Middle frontal gyrus (tissue), 1 donor: ENCODE measurements around the gene LGALS4.
"Not testable (repeated sequence)": the region's sequence is repeated elsewhere in the genome, so short reads cannot be mapped to it uniquely, and the experiment has no call there.

Source experiments
- DNase-seq: peaks from one replicate; pipeline ENCODE4 v3.0.0-alpha.2; 2015; ENCODE audit warnings: low spot score; ENCODE audit errors: extremely low spot score

The LGALS4 gene

DNA sequence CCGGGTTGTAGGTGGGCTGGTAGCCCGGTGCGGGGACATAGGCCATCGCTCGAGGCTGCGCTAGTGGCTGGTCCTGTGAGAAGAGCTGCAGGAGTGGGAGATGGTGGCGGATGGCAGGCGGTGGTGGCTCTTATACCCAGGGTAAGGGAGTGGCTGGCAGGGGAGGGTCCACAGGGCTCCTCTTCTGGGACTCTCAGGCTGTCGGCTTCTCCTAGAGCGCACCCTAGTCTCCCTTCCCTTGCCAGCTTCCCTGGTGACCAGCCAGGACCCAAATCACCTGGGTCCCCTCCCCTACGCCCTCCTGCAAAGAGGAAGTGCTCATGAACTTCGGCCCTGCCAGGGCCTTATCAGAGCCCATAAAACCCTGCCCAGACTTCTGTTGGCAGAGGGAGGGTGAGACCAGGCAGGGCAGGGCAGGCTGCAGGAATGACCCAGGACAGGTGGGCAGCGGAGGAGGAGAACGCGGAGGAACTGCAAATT is at the start of gene LGALS4:
TSS of gene LGALS4 (minus strand) at position 105 of the 480 bp plus-strand sequence. CDS start at position 46, 59 bp downstream.
- DNase-seq = no peak

DNA sequence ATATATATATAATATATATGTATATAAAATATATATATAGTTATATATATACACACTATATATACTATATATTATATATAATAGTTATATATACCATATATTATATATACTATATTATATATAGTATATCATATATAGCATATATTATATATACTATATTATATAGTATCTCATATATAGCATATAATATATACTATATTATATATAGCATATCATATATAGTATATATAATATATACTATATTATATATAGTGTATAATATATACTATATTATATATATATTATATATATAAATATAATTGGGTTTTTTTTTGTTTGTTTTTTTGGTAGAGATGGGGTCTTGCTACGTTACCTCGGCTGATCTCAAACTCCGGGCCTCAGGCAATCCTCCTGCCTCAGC is 48.6 kb upstream of the LGALS4 start:
- DNase-seq = no peak

- not testable (repeated sequence) for DNase-seq
Observed at GRCh38 chr19:38859631-38860204, 47.0 kb upstream of the LGALS4 start.

GRCh38 chr19:38856813-38857212 is 44.1 kb upstream of the LGALS4 start:
- DNase-seq = no peak

- DNase-seq = not testable (repeated sequence)
Observed at GRCh38 chr19:38855751-38856150, 43.0 kb upstream of the LGALS4 start.

GRCh38 chr19:38854961-38855360 is 42.2 kb upstream of the LGALS4 start:
- DNase-seq = not testable (repeated sequence)

DNA sequence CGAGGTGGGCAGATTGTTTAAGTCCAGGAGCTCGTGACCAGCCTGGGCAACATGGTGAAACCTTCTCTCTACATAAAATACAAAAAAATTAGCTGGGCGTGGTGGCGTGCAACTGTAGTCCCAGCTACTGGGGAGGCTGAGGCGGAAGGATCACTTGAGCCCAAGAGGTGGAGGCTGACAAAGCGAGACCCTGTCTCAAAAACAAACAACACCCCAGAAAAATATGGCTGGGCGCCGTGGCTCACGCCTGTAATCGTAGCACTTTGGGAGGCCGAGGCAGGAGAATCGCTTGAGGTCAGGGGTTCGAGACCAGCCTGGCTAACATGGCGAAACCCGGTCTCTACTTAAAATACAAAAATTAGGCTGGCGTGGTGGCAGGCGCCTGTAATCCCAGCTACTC is 40.5 kb upstream of the LGALS4 start:
- no peak for DNase-seq

DNA sequence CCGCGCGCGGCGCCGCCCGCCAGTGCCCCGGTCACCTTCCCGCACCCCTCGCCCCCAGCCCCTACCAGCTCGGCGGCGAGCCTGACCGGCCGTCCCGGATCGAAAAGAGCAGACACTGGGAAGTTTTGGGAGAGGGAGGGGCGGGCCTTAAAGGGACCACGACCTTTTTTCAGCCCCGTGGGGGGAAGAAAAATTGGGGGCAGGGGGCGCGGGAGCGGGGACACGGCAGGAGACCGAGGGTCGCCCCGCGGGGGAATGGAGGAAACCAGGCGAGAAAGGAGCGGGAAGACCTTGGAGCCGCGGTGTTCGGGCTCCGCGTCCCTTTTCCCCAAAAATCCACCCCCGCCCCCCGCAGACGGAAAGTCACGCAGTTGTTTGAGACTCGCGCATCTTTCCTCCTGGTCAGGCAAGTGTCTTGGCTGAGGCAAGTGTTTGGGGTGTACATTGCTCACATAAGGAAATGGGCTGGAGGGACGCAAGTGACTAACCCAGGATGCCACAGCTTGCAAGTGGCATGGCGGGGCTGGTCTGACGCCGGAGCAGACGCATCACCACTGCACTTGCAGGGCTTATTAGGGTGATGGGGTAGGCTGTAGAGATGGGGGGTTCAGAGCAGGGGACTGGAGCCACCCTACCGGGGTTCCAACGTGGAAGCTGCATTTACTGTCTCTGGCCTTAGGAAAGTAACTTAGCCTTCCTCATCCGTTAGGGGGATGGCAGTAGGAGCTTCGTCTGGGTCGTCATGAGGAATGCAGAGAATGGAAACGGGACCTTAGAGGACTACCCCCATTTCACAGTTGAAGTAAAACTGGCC is 39.7 kb upstream of the LGALS4 start:
- no peak for DNase-seq

GRCh38 chr19:38851622-38852230 is 39.0 kb upstream of the LGALS4 start:
- DNase-seq = peak; percentile 85

DNA sequence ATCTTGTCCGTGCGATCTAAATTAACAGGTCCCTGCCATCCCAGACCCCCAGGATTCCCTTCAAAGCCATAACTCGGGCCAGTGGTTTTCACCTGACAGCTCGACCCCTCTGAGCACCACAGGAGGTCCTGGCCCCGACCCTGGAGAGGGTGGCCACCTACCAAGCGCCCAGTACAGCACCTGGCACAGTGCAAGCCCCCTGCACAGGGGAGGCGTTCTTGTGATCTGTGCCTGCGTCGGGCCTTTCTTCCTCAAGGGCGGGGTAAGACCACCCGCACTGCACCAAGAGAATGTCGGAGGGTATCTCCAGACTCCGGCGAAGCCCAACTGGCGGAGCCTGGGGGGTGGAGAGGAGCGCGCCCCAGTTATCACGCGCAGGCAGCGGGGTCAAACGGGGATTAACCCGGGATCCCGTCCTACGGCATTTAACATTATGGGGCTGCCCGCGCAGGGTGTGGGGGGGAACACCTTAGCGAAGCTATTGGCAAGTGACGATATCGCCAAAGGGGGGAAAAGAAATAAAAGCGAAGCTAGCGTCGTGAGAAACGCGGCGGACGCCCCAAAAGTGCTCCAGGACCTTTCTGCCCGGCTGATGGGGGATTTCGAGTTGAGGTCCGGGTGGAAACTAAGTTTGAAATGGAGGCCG is 38.4 kb upstream of the LGALS4 start:
- no peak for DNase-seq

DNA sequence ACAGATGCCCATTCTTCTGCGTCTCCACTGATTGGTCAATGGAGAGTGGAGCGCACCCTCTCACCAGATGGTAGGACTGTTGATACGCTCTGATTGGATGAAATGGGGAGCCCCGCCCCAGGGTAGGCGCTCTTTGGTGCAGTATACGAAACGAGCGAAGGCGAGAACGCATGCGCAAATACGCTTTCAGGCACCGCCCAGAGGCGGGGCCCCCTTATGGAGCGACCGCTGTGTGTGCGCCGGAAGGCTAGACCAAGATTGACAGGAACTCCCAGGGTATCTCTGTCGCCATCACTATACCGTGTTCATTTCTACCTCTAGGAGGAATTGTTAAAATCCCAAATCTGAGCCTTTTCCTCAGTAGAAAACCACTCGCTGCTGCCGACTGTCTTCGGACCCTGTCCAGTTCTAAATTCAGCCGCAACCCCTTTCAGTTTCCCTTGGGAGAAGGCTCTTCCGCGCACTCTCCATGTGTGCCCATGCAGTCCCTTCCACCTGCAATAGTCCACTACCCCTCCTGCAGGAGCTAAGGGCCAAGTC is 37.8 kb upstream of the LGALS4 start:
- no peak for DNase-seq

GRCh38 chr19:38849860-38850435 is 37.2 kb upstream of the LGALS4 start, which contains the start of gene HNRNPL:
Gene HNRNPL (minus strand): TSS chr19:38849986. CDS start chr19:38849966, 20 bp downstream.
- peak; percentile 100 for DNase-seq

DNA sequence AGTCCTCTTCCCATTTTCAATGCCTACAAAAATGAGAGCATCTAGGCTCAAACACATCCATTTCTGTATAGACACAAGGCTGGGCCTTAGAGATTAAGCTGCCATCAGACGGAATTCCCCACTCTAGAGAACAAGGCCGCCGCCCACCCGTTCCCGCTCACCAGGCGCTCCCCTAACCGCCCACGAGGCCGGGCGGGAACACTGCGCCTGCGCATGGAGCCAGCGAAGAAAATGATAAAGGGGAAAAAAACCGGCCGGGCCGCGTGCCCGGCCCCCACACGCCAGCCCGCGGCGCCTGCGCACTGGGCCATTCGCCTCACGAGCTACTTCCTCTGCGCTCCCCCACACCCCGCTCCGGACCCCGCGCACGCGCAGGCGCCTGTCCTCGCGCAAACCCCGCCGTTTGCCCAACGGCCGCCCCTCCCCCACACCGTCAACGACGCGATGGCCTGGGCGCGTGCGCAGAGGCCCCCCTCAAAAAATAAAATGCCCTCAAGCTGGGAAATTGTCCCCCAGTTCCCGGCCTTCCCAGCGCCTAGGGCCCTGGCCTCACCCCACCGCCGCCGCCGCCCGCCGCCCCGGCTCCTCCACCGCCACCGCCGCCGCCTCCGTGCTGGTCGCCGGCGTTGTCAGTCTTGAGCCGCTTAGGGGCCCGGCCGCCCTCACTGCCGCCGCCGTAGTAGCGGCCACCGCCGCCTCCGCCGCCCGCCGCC is 36.6 kb upstream of the LGALS4 start:
- DNase-seq = peak; percentile 90

DNA sequence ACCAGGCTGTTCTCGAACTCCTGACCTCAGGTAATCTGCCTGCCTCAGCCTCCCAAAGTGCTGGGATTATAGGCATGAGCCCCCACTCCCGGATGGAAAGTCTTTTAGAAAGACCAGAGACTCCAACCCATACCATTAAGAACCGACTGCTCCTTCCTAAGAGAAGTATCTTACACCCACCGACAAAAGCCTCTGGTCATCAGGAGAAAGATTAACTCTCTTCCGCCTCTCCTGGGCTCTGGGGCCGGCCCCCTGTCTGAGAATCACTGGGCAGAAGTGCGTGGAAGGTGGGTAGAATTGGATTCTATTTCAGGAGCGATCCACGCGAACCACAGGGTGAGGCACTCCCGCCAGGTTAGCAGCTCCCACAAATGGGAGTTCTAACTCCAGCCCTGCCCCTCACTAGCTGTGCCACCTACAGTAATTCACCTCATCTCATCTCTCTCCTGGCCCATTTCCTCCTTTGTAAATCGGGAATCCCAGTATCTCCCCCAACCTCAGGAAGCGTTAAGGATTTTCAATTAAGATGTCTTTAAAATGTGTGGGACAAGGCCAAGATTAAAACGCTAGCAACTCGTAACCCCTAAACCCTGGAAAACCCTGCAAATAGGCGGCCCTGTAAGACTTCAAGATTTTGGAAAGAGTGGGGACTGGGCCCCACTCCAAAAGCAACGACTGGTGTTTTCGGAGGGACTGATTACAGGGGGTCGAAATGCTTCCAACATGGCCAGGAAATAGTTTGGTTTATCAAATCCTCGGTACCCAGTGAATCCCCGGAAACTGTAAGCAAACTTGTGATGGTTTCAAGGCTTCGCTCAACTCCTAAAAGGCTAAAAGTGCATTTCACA is 35.8 kb upstream of the LGALS4 start:
- no peak for DNase-seq

GRCh38 chr19:38846097-38846496 is 33.4 kb upstream of the LGALS4 start:
- no peak for DNase-seq

DNA sequence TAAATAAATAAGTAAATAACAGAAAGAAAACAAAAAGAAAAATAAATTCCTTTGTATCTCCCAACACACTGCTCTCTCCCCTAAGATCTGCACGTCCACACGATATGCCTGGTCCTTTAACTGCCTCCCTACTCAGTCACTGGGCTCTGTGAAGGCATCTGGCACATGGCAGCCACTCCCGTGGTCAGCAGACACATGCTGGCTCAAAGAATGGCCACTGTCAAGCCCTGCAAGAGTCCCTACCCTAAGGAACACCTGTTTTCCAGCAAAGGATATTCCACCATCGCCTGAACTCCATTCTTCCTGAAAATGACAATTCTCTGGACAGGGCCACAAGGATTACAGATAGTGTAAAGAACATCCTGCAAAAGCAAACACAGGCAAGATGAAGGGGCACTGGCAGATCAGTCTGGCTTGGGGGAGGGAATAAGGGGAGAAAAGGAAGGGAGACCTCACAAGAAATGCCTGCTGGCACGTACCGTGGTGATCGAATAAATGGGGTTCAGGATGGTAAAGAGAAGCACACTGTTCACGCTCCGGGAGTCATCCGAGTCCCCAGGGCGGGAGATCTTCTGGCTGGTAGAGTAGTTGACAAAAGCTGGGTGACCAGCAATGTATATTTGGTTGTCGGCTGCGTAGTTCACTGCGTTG is 32.8 kb upstream of the LGALS4 start:
- no peak for DNase-seq

GRCh38 chr19:38844093-38844686 is 31.4 kb upstream of the LGALS4 start:
- no peak for DNase-seq

- no peak for DNase-seq
Observed at GRCh38 chr19:38843175-38843758, 30.5 kb upstream of the LGALS4 start.
